IPS DF 4.7 (cell line): Measurements from ENCODE around the gene SERPINA4.

Source experiments
- DNase-seq: peaks from one replicate; pipeline ENCODE4 v3.0.0-alpha.2; 2013; ENCODE audit warnings: low spot score; ENCODE audit errors: extremely low read depth

The SERPINA4 gene

DNA sequence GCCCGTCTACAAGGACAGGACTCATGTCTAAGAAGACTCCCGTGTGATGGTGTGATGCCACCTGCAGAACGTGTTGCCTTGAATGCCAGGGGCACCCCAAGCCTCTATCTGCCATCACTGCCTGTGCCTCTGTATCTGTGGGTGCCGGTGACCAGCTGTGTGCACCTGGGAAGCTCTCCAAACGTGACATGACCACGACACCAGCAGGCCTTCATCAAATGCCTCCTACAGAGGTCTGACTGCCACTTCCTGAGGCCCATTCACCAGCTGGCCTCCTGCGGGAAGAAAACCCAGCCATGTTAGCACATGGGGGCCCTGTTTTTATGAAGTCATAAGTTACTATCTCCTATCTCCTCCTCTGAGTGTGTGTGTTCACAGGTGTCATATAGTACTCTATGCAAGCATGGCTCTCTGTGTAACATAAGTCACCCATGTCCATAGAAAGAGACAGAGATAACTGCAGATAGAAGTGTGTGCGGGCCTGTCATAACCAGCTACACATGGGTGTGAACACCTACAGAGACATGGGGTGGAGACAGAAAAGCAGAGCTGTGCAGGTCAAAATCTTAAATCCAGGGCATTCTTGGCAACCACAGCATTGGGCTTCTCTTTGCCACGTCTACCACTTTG is 18.3 kb upstream of the SERPINA4 start:
- DNase-seq = no peak

DNA sequence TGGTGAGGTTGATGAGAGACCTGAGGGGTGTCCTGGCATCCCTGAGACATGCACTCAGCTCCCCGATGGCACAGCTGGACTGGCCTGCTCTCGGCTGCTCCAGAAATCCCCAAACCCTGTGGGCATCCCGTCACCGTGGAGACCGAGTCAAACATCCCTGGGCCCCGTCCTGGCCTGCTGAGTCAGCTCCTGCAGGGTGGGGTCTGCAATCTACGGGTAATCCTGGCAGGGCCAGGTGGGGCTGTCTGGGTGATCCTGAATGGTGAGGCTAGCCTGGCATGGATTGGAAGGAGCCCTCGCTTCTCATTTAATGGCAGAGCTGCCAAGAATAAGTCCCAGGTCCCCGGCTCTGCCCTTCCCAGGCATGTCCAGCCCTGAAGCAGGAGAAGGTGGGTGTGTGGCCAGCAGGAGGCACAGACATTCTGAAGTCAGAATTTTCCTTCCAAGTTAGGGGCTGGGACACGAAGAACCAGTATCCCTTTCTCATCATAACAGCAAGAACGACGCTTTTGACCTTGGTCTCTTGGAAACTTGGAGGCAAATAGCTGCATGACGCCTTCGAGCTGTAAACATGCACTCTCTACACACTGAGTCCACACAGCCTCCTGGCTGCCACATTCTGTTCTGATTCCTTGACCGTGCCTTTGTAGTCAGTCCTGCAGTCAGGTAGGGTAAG is 17.7 kb upstream of the SERPINA4 start:
- DNase-seq = no peak

- DNase-seq = no peak
Observed at GRCh38 chr14:94544726-94545125, 16.5 kb upstream of the SERPINA4 start.

GRCh38 chr14:94545131-94545841 is 16.0 kb upstream of the SERPINA4 start:
- DNase-seq = no peak

DNA sequence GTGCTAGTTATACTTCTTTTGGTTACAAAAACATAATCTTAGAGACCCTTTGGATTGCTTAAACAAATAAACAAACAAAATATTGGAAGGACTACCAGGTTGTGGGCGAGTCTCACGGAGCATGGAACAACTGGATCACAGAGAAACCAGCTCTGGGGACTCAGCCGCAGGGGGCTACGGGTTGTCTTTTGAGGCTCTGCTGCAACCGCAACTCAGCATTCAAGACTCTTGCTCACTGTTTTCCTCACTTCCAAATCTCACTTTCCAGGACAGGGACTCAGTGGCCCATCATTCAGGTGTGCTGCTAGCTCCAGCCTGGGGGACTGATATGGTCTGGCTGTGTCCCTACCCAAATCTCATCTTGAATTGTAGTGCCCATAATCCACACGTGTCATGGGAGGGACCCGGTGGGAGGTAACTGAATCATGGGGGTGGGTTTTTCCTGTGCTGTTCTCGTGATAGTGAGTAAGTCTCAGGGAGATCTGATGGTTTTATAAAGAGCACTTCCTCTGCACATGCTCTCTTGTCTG is 14.0 kb upstream of the SERPINA4 start:
- no peak for DNase-seq

DNA sequence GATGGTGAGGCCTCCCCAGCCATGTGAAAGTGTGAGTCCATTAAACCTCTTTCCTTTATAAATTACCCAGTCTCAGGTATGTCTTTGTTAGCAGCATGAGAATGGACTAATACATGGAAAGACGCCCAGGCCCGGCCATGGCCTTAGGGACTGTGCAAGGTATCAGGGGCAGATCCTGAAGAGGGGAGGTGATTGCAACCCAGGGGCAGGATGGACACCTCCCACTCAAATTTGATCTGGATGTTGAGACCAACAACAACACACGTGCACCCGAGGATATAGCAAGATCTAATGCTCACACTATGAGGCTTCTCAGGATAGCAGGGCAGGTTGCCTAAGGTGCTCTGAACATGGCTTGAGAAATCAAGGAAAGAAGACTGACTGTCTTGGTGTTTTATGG is 13.5 kb upstream of the SERPINA4 start:
- DNase-seq = no peak

- no peak for DNase-seq
Observed at GRCh38 chr14:94548131-94548998, 12.9 kb upstream of the SERPINA4 start.

- DNase-seq = no peak
Observed at GRCh38 chr14:94548999-94549985, 11.9 kb upstream of the SERPINA4 start.

- DNase-seq = no peak
Observed at GRCh38 chr14:94550041-94550440, 11.2 kb upstream of the SERPINA4 start.

DNA sequence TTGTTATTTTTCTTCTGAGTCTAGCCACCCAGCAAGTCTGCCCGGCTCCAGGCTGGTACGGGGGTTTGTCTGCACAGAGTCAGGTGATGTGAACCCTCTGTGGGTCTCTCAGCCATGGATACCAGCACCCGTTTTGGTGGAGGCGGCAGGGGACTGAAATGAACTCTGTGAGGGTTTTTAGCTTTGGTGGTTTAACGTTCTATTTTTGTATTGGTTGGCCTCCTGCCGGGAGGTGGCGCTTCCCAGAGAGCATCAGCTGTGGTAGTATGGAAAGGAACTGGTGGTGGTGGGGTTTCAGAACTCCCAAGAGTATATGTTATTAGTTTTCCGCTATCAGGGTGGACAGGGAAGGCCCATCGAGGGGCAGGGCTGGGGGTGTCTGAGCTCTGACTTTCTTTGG is 5.3 kb upstream of the SERPINA4 start:
- DNase-seq = no peak

DNA sequence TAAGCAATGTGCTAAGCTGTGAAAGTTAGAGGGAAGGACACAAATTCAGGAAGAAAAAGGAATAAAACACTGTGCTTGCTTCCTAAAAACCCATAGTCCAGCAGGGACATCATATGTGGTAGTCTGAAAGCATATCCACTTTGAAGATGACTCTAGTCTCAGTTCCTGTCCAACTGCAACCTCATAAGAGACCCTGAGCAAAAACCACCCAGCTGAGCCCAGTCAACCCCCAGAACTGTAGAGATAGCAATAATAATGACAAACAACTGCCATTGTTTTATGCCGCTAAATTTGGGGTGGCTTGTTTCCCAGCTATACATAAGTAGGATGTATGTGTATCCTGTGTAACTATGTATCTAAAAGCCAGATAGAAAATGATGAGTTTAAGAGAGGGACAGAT is 3.9 kb upstream of the SERPINA4 start:
- DNase-seq = no peak

GRCh38 chr14:94558842-94559241 is 2.4 kb upstream of the SERPINA4 start:
- no peak for DNase-seq

GRCh38 chr14:94559638-94560290 is 1.5 kb upstream of the SERPINA4 start:
- no peak for DNase-seq

DNA sequence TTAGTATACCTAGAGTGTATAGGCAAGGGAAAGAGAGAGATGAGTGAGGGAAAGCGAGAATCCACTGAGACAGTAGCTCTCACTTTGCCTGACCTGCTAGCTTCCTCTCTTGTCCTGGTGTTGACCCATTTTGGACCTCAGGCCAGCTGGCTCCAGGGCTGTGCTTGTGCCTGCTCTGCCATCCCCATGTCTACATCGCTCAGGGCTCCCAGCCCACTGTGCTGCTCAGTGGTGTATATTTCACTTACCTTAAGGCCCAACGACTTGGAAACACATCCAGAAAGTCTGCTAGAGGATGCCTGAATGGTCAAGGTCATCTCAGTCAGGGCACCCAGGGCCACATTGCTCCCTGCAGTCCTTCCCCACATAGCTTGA is 964 bp upstream of the SERPINA4 start:
- no peak for DNase-seq

DNA sequence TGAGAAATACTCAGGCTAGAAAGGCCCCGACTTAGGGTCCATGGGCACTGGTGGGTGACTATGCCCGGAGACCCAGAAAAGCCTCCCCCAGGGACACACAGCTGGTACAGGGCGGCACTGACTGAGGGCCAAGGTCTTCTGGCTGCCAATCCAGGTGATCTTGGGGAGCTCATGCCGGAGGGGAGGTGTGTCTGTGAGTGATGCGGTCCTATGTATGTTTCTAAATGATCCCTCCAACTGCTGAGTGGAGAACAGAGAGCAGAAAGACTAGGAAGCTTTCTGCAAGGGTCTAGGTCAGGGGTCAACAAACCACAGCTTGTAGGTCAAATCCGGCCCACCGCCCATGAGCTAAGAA is 391 bp downstream of the SERPINA4 start:
- no peak for DNase-seq

DNA sequence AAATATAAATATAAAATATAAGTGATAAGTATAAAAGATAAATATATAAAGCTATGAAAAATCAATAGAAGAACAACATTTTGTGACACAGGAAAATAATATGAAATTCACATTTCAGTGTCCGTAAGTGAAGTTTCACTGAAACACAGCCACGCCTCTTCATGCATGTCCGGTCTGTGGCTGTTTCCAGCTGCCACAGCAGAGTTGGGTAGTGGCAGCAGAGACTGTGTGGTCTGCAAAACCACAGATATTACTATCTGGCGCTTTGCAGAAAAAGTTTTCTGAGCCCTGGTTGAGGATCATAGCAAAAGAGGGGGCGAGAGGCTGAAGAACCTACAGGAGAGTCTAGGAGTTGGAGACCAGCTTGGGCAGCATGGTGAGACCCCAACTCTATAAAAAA is 780 bp downstream of the SERPINA4 start:
- DNase-seq = no peak

GRCh38 chr14:94562941-94563883 is 2.0 kb downstream of the SERPINA4 start:
- DNase-seq = no peak

DNA sequence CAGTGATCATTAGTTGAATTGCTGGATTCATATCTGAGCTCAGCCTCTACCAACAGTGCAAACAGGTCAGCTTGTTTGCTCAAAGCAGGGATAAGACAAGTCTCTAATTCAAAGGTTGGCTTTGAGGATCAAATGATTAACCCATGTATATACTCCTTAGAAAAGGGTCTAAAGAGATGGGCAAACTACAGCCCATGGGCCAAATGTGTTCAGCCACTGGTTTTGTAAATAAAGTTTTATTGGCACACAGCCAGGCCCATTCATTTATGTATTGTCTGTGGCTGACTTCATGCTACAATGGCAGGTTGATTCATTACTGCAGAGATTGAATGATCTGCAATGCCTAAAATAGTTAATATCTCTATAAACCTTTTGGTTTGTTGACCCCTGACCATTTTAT is 3.1 kb downstream of the SERPINA4 start:
- no peak for DNase-seq

GRCh38 chr14:94568186-94568585 is 6.9 kb downstream of the SERPINA4 start:
- DNase-seq = no peak
